Measurements from ENCODE around the gene FSHR. TPM values are rescaled to one million over a fixed set of nuclear protein-coding genes. Genes with fewer than 3 reads are reported as not detected.

FSHR gene
- total and polyA plus RNA-seq, 7 donors, result not detected

DNA sequence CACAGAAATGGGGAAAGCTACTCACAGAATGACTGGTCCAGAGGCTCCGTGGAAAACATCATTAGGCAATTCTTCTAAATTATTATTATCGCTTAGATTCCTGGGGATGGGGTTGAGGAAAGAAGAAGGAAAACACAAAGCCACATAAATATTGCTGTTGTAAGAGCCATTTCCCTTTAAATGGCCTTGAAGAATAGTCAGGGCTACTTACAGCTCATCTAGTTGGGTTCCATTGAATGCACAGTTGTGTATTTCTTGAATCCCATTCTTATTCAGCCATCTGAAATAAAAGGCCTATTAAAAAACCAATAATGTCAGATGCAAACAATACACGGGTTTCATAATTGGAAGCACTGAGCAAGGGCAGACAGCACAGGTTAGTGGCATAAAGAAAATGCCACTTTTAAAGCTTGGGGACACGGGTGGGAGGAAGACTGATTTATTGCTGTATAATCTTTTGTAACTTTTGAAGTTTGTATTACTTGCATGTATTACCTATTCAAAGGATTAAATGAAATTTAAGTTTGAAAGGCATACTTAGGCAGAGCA lies 171.4 kb downstream of the FSHR start:
- TF ChIP-seq, protein P1, sequence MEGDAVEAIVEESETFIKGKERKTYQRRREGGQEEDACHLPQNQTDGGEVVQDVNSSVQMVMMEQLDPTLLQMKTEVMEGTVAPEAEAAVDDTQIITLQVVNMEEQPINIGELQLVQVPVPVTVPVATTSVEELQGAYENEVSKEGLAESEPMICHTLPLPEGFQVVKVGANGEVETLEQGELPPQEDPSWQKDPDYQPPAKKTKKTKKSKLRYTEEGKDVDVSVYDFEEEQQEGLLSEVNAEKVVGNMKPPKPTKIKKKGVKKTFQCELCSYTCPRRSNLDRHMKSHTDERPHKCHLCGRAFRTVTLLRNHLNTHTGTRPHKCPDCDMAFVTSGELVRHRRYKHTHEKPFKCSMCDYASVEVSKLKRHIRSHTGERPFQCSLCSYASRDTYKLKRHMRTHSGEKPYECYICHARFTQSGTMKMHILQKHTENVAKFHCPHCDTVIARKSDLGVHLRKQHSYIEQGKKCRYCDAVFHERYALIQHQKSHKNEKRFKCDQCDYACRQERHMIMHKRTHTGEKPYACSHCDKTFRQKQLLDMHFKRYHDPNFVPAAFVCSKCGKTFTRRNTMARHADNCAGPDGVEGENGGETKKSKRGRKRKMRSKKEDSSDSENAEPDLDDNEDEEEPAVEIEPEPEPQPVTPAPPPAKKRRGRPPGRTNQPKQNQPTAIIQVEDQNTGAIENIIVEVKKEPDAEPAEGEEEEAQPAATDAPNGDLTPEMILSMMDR (IDR thresholded peaks at IDR 0.05), result no peak
- TF ChIP-seq EP300 (IDR thresholded peaks at IDR 0.05) (no peak), POLR2A (IDR thresholded peaks at IDR 0.05) (no peak), POLR2AphosphoS5 (IDR thresholded peaks at IDR 0.05) (no peak)
- no peaks in the 10 kb centered on the region for H3K36me3 ChIP-seq
- DNase-seq, result no peak
- 68 to 80% methylated on average over 4 of the region's 4 CpGs for WGBS, 2 donors
- no peak overlapping the region for H3K4me3 ChIP-seq
- H3K4me1 ChIP-seq, result no peaks in the 10 kb centered on the region
- H3K27ac ChIP-seq, result no peak overlapping the region
- intact Hi-C loops (cut with DNase I), result no loop called here
- H3K9me3 ChIP-seq, result no peaks in the 10 kb centered on the region
- no peaks in the 10 kb centered on the region for H3K27me3 ChIP-seq

DNA sequence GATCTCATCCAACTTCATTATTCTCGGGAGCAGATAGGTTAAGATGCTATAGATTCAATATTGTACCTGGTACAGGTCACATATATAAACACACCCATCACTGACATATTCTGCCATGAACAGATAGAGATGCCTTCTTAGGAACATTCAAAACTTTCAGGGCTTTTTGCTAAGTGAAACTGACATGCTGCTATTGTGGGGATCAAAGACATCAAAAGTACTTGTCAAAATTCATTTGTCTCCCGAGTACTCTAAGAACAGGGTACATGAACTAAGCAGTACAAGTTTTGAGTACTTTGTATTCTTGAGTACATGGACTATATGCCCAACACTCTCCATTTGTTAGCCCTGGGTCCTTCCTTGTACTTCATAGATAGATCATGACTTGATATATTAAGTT lies 173.5 kb downstream of the FSHR start:
- WGBS, 2 donors, result 84 to 90% methylated on average over 2 of the region's 2 CpGs

DNA sequence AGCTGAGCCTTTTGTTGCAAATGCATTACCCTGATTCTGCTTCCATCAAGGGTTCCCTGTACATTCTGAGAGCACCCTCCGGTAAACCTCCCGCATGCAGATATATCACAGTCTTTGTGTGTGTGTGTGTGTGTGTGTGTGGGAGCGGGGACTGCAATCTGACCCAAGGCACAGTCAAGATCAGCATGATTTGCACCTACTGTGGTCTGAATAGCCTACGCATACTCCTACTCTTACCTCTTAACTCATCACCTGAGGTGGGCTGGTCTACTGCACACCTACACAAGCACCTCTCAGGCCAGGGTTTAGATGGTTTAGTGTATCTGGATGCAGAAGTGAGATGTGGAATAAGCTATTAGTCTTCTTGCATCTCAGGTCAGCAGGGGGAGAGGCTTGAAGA lies 174.6 kb downstream of the FSHR start:
- no peak overlapping the region for H3K27ac ChIP-seq
- no peaks in the 10 kb centered on the region for H3K9me3 ChIP-seq
- DNase-seq, result no peak
- H3K36me3 ChIP-seq, result no peaks in the 10 kb centered on the region
- no peak for TF ChIP-seq POLR2A (IDR thresholded peaks at IDR 0.05)
- TF ChIP-seq POLR2AphosphoS5 (IDR thresholded peaks at IDR 0.05), result no peak
- TF ChIP-seq, protein P1 (IDR thresholded peaks at IDR 0.05), result no peak
- TF ChIP-seq EP300 (IDR thresholded peaks at IDR 0.05), result no peak
- intact Hi-C loops (cut with DNase I), result no loop called here
- H3K4me3 ChIP-seq, result no peak overlapping the region
- WGBS, 2 donors, result 92 to 96% methylated on average over 4 of the region's 4 CpGs
- no peaks in the 10 kb centered on the region for H3K4me1 ChIP-seq
- H3K27me3 ChIP-seq, result no peaks in the 10 kb centered on the region

More for the DNA sequence above, 173.5 kb downstream of the FSHR start:
- H3K27ac ChIP-seq, result no peak overlapping the region
- intact Hi-C loops (cut with DNase I), result no loop called here
- no peak overlapping the region for H3K4me3 ChIP-seq
- H3K9me3 ChIP-seq, result no peaks in the 10 kb centered on the region
- no peaks in the 10 kb centered on the region for H3K27me3 ChIP-seq
- no peaks in the 10 kb centered on the region for H3K4me1 ChIP-seq
- no peak for DNase-seq
- TF ChIP-seq, protein P1 (IDR thresholded peaks at IDR 0.05), result no peak
- TF ChIP-seq POLR2A (IDR thresholded peaks at IDR 0.05) (no peak), POLR2AphosphoS5 (IDR thresholded peaks at IDR 0.05) (no peak), EP300 (IDR thresholded peaks at IDR 0.05) (no peak)
- H3K36me3 ChIP-seq, result no peaks in the 10 kb centered on the region

DNA sequence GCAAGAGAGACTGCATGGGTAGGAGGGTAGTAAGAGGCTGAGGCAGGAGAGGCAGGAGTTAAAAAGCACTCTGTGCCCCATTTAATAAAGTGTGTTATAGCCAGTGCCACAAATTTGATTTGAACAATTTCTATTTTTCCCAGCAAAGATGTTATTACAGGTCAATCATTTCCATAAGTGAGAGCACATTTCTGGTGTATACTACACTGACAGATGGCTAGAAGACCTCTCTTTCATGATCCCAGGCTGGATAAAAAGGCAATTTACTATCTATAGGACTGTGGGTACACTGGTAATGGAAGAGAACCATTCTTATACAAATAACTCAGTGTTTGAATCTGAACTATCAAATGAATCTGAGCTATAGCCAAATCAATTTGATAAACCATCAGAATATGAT lies 176.2 kb downstream of the FSHR start:
- Histone ChIP-seq H3K9me3 (no peaks in the 10 kb centered on the region), H3K4me1 (no peaks in the 10 kb centered on the region), H3K27ac (no peak overlapping the region), H3K4me3 (no peak overlapping the region), H3K27me3 (no peaks in the 10 kb centered on the region), H3K36me3 (no peaks in the 10 kb centered on the region)
- intact Hi-C loops (cut with DNase I), result no loop called here
- no peak for DNase-seq
- TF ChIP-seq, protein P1 (IDR thresholded peaks at IDR 0.05), result no peak
- no peak for TF ChIP-seq EP300 (IDR thresholded peaks at IDR 0.05)
- no peak for TF ChIP-seq POLR2A (IDR thresholded peaks at IDR 0.05)
- TF ChIP-seq POLR2AphosphoS5 (IDR thresholded peaks at IDR 0.05), result no peak

DNA sequence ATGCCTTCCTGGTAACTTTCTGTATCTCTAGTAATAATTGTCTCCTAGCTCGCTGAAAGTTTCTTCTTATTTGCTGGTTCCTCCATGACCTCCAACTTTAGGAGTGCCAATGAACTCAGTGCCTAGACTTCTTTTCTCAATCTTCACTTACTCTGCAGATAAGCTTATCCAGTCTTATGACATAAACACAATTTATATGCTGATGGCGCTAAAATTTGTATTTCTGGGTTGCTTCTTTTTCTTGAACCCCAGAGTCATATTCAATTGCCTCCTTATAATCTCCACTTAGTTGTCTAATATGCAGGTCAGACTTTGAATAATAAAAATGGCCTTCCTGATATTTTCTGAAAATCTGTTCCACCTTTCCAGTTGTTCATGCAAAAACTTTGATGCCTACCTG lies 182.5 kb downstream of the FSHR start:
- H3K27ac ChIP-seq, result no peak overlapping the region
- H3K9me3 ChIP-seq, result no peaks in the 10 kb centered on the region
- no peaks in the 10 kb centered on the region for H3K36me3 ChIP-seq
- no peak for DNase-seq
- intact Hi-C loops (cut with DNase I), result no loop called here
- H3K27me3 ChIP-seq, result peaks cover 0 to 22% (median 0%) of the 10 kb centered on the region in 3 donors
- no peaks in the 10 kb centered on the region for H3K4me1 ChIP-seq
- 89 to 95% methylated on average over 2 of the region's 2 CpGs for WGBS, 2 donors
- no peak overlapping the region for H3K4me3 ChIP-seq
- no peak for TF ChIP-seq POLR2AphosphoS5 (IDR thresholded peaks at IDR 0.05)
- TF ChIP-seq POLR2A (IDR thresholded peaks at IDR 0.05), result no peak
- TF ChIP-seq EP300 (IDR thresholded peaks at IDR 0.05), result no peak
- TF ChIP-seq, protein P1 (IDR thresholded peaks at IDR 0.05), result no peak

Data from sigmoid colon (tissue), 7 donors.